ENCODE measurements around the gene PELI3.

- TF ChIP-seq EED (IDR thresholded peaks at IDR 0.05; ENCODE audit: low read depth) (no peak), CTCF (IDR thresholded peaks at IDR 0.05 in 2 of 3, conservative IDR thresholded peaks at IDR 0.05 in 1 of 3; ENCODE audit: control insufficient read depth in 2 of 3, extremely low read depth in 1 of 3, insufficient read depth in 1 of 3, low read depth in 3 of 3, low read length in 3 of 3) (no peak), CEBPZ (IDR thresholded peaks at IDR 0.05; ENCODE audit: low read depth, low read length) (no peak)
Measured at GRCh38 chr11:66468691-66469090, 2.0 kb downstream of the PELI3 start.

All from GM12878 (cell line).